Gastroesophageal sphincter (tissue), 4 donors: ENCODE measurements around the gene WDR18. TPM values are rescaled to one million over a fixed set of nuclear protein-coding genes. Genes with fewer than 3 reads are reported as not detected.

Experiments
- ATAC-seq: fragments of 150-250 bp; one replicate; pipeline ENCODE4 v1.9.1; 2016; ENCODE audit warnings: mild to moderate bottlenecking, moderate library complexity
- H3K27ac ChIP-seq, 4 donors: fragments of 200-600 bp; sonication (generic) in 3 of 4; 1 replicate in 3 of 4; 2 replicates in 1 of 4; pipeline ENCODE4 v1.5.1; 2016 to 2019
- H3K27me3 ChIP-seq: fragments of 200-600 bp; sonication (generic); one replicate; pipeline ENCODE4 v1.5.1; 2019
- H3K36me3 ChIP-seq, 2 donors: fragments of 200-600 bp; sonication (generic); one replicate each; pipeline ENCODE4 v1.5.1; 2019; ENCODE audit warnings: control low read depth in 1 of 2
- H3K4me1 ChIP-seq, 3 donors: fragments of 200-600 bp; sonication (generic); 1 replicate in 2 of 3; 2 replicates in 1 of 3; pipeline ENCODE4 v1.5.1; 2016 to 2019; ENCODE audit warnings: control low read depth in 2 of 3
- H3K4me3 ChIP-seq, 2 donors: fragments of 200-600 bp; sonication (generic); one replicate each; pipeline ENCODE4 v1.5.1; 2019; ENCODE audit warnings: mild to moderate bottlenecking in 1 of 2, moderate library complexity in 1 of 2
- H3K9me3 ChIP-seq, 3 donors: fragments of 200-600 bp; sonication (generic); one replicate each; pipeline ENCODE4 v1.5.1; 2017 to 2019; ENCODE audit warnings: control low read depth in 2 of 3
- CTCF ChIP-seq, 4 experiments: fragments of 200-600 bp in 2 of 4; fragments of 450-650 bp in 2 of 4; sonication (generic) in 1 of 4; IDR thresholded peaks; one replicate each; pipeline ENCODE4 v1.5.1; 2017 to 2019; ENCODE audit warnings: antibody characterized with exemption in 4 of 4, mild to moderate bottlenecking in 2 of 4, moderate library complexity in 2 of 4
- EP300 ChIP-seq: sonication (generic); formaldehyde crosslinking; IDR thresholded peaks from one replicate; pipeline ENCODE4 v1.6.1; 2017; ENCODE audit warnings: antibody characterized with exemption, mild to moderate bottlenecking
- POLR2A ChIP-seq, 2 donors: fragments of 450-650 bp; IDR thresholded peaks; one replicate each; pipeline ENCODE4 v1.6.1; 2017; ENCODE audit warnings: antibody characterized with exemption in 2 of 2, mild to moderate bottlenecking in 2 of 2, moderate library complexity in 1 of 2
- POLR2AphosphoS5 ChIP-seq: sonication (generic); formaldehyde crosslinking; IDR thresholded peaks from one replicate; pipeline ENCODE4 v1.6.1; 2017; ENCODE audit warnings: antibody characterized with exemption
- WGBS, 2 donors: methylation state at CpG; one replicate each; pipeline ENCODE4 v1.1.5; 2018; ENCODE audit warnings: low coverage in 1 of 2; 5-methylcytosine and 5-hydroxymethylcytosine counted together
- total RNA-seq, 4 donors: library from RNA; depleted of rRNA; stranded (reverse); fragments of >200 nt; gene quantifications; one replicate each; pipeline ENCODE4 v1.1.0, GENCODE V29; 2016

The WDR18 gene
- total RNA-seq, 4 donors from 2014 or later: 7.2 to 43.9 (median 20.1) TPM

DNA sequence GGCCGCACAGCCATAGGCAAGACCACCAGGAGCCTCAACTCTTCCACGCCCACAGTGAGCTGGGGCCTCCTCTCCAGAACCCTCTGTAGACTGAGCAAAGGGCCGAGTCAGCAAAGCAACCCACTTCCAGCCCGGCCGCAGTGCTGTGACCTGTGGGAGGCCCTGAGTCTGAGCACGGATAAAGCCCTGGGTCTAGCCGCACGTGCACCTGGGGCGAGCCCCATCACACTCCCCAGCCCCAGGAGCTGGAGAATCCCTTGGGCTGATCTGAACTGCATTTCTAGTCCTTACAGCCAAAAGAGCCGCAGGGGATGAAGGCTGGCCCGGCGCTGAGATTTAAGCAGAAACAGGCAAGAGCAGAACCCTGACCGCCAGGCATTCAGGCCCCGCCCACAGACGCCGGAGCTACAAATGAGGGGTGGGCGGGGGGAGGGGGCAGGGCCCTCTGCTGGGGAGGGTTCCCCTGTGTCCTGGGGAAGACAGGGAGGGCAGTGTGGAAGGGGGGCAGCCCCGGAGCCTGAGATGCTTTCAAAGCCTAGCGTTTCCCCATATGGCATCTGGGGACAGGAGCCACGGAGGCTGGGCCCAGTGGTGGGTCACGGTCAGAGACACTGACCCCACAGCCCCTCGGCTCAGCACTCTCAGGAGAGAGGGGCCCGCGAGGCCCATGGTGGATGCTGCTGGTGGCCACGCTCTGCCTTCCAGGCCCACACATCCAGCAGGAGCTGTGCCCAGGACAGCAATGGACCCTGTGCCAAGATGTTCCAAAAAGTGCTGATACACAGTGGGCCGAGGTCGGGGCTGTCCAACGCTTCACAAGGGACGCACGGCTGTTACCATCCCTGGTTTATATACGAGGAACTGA lies 31.9 kb downstream of the WDR18 start:
- Histone ChIP-seq H3K36me3 (peaks cover 0 to 51% of the 10 kb centered on the region in 2 donors), H3K27me3 (no peaks in the 10 kb centered on the region), H3K4me1 (peaks cover 0 to 72% (median 49%) of the 10 kb centered on the region in 3 donors), H3K4me3 (peak overlapping the region in 1 of 2 donors; percentile 7), H3K9me3 (no peaks in the 10 kb centered on the region), H3K27ac (peak overlapping the region in 3 of 4 donors; percentile 62 to 99 (median 68))
- no peak for ATAC-seq
- TF ChIP-seq EP300: no peak
- no peak for TF ChIP-seq CTCF (IDR thresholded peaks at IDR 0.05)
- no peak for TF ChIP-seq POLR2AphosphoS5
- TF ChIP-seq POLR2A (IDR thresholded peaks at IDR 0.05): no peak
- WGBS, 2 donors: 20% methylated on average over 1 of the region's 31 CpGs; no CpG with 5 or more reads in 1 of the 2 donors

DNA sequence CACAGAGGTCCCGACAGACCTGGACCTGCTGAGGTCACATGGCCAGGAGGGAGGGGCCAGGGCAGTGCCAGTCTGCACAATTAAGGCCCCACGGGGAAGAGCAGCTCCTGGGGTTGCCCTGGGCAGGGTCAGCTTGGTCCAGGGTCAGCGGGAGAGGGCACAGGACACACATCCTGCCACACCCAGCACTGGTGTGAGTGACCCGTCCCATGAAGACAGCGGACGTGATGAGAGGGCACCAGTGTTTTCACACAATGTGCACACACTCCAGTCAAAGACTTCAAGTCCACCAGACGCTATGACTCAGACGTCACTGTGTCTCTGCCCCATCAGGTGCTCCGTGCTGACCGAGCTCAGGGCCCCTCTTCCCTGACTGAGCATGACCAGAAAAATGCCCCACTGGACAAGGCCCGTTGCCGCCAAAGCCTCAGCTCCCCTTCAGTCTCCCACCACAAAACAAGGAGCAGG lies 32.5 kb downstream of the WDR18 start:
- no peak for TF ChIP-seq EP300
- TF ChIP-seq POLR2AphosphoS5: peak; percentile 47
- no peak for TF ChIP-seq POLR2A (IDR thresholded peaks at IDR 0.05)
- no peak for TF ChIP-seq CTCF (IDR thresholded peaks at IDR 0.05)
- H3K27me3 ChIP-seq: no peaks in the 10 kb centered on the region
- no peaks in the 10 kb centered on the region for H3K9me3 ChIP-seq
- H3K36me3 ChIP-seq: peaks cover 0 to 45% of the 10 kb centered on the region in 2 donors
- peak overlapping the region in 1 of 2 donors; percentile 7 for H3K4me3 ChIP-seq
- WGBS, 2 donors: 40 to 52% methylated on average over 2 to 5 of the region's 12 CpGs
- H3K27ac ChIP-seq: peak overlapping the region in 3 of 4 donors; percentile 62 to 99 (median 68)
- peaks cover 0 to 74% (median 51%) of the 10 kb centered on the region in 3 donors for H3K4me1 ChIP-seq
- ATAC-seq: no peak

- Histone ChIP-seq H3K4me1 (peaks cover 0 to 80% (median 57%) of the 10 kb centered on the region in 3 donors), H3K36me3 (peaks cover 0 to 38% of the 10 kb centered on the region in 2 donors), H3K9me3 (no peaks in the 10 kb centered on the region), H3K27ac (peak overlapping the region in 3 of 4 donors; percentile 62 to 99 (median 68)), H3K27me3 (no peaks in the 10 kb centered on the region), H3K4me3 (peak overlapping the region in 1 of 2 donors; percentile 7)
- 51 to 60% methylated on average over 1 to 8 of the region's 24 CpGs for WGBS, 2 donors
- ATAC-seq: no peak
- TF ChIP-seq EP300: no peak
- TF ChIP-seq POLR2A (IDR thresholded peaks at IDR 0.05): no peak
- no peak for TF ChIP-seq POLR2AphosphoS5
- TF ChIP-seq CTCF (IDR thresholded peaks at IDR 0.05): no peak
These were observed 33.2 kb downstream of the WDR18 start for GRCh38 chr19:1017115-1017905.

- WGBS, 2 donors: no CpG with 5 or more reads among the region's 9 CpGs
- no peaks in the 10 kb centered on the region for H3K27me3 ChIP-seq
- TF ChIP-seq POLR2AphosphoS5 (no peak), POLR2A (IDR thresholded peaks at IDR 0.05) (no peak), CTCF (IDR thresholded peaks at IDR 0.05) (no peak), EP300 (no peak)
- peak overlapping the region in 1 of 2 donors; percentile 7 for H3K4me3 ChIP-seq
- H3K27ac ChIP-seq: peak overlapping the region in 2 of 4 donors; percentile 62 to 99
- ATAC-seq: no peak
- no peaks in the 10 kb centered on the region for H3K9me3 ChIP-seq
- H3K4me1 ChIP-seq: peaks cover 0 to 86% (median 59%) of the 10 kb centered on the region in 3 donors
- peaks cover 0 to 32% of the 10 kb centered on the region in 2 donors for H3K36me3 ChIP-seq
These were observed 33.8 kb downstream of the WDR18 start for GRCh38 chr19:1017906-1018305.
